Measurements from ENCODE around the gene FADD.
"Not testable (repeated sequence)": the region's sequence is repeated elsewhere in the genome, so short reads cannot be mapped to it uniquely, and the experiment has no call there.

The FADD gene

GRCh38 chr11:70212227-70212811 is 9.2 kb downstream of the FADD start:
- Histone ChIP-seq H3K4me3 (ENCODE audit: low read depth in 1 of 2, low read length in 1 of 2) (no peak overlapping the region), H3K27ac (peak overlapping the region; percentile 29), H3K9me3 (no peaks in the 10 kb centered on the region), H3K4me1 (ENCODE audit: control insufficient read depth in 1 of 2, insufficient read depth in 1 of 2, low read depth in 1 of 2, low read length in 1 of 2) (peaks cover 7 to 8% of the 10 kb centered on the region in 2 experiments), H3K36me3 (peaks cover 32% of the 10 kb centered on the region), H3K27me3 (no peaks in the 10 kb centered on the region)
- no peak for TF ChIP-seq CTCF (IDR thresholded peaks at IDR 0.05)

- not testable (repeated sequence) for H3K9me3 ChIP-seq; H3K36me3 ChIP-seq; H3K27ac ChIP-seq; H3K4me3 ChIP-seq (ENCODE audit: low read depth in 1 of 2, low read length in 1 of 2); H3K27me3 ChIP-seq
- peaks cover 38 to 39% of the 10 kb centered on the region in 2 experiments for H3K4me1 ChIP-seq (ENCODE audit: control insufficient read depth in 1 of 2, insufficient read depth in 1 of 2, low read depth in 1 of 2, low read length in 1 of 2)
Observed at GRCh38 chr11:70217388-70217787, 14.3 kb downstream of the FADD start.

GRCh38 chr11:70218076-70218475 is 15.0 kb downstream of the FADD start:
- not testable (repeated sequence) for H3K36me3 ChIP-seq; H3K27me3 ChIP-seq; H3K27ac ChIP-seq; H3K9me3 ChIP-seq; H3K4me3 ChIP-seq (ENCODE audit: low read depth in 1 of 2, low read length in 1 of 2)
- H3K4me1 ChIP-seq (ENCODE audit: control insufficient read depth in 1 of 2, insufficient read depth in 1 of 2, low read depth in 1 of 2, low read length in 1 of 2) = peaks cover 41 to 45% of the 10 kb centered on the region in 2 experiments

GRCh38 chr11:70220136-70220535 is 17.0 kb downstream of the FADD start:
- Histone ChIP-seq H3K36me3 (no peaks in the 10 kb centered on the region), H3K4me1 (ENCODE audit: control insufficient read depth in 1 of 2, insufficient read depth in 1 of 2, low read depth in 1 of 2, low read length in 1 of 2) (peaks cover 42 to 46% of the 10 kb centered on the region in 2 experiments), H3K27me3 (no peaks in the 10 kb centered on the region), H3K27ac (peak overlapping the region; percentile 90), H3K9me3 (no peaks in the 10 kb centered on the region), H3K4me3 (ENCODE audit: low read depth in 1 of 2, low read length in 1 of 2) (peak overlapping the region; percentile 28 to 33)
- TF ChIP-seq CTCF (IDR thresholded peaks at IDR 0.05) = no peak

GRCh38 chr11:70220920-70221319 is 17.8 kb downstream of the FADD start:
- Histone ChIP-seq H3K27ac (peak overlapping the region; percentile 90), H3K4me3 (ENCODE audit: low read depth in 1 of 2, low read length in 1 of 2) (peak overlapping the region; percentile 28 to 33), H3K27me3 (no peaks in the 10 kb centered on the region), H3K9me3 (no peaks in the 10 kb centered on the region), H3K36me3 (no peaks in the 10 kb centered on the region), H3K4me1 (ENCODE audit: control insufficient read depth in 1 of 2, insufficient read depth in 1 of 2, low read depth in 1 of 2, low read length in 1 of 2) (peaks cover 42 to 46% of the 10 kb centered on the region in 2 experiments)
- TF ChIP-seq CTCF (IDR thresholded peaks at IDR 0.05) = no peak

- no peaks in the 10 kb centered on the region for H3K36me3 ChIP-seq
- no peaks in the 10 kb centered on the region for H3K27me3 ChIP-seq
- H3K4me3 ChIP-seq (ENCODE audit: low read depth in 1 of 2, low read length in 1 of 2) = no peak overlapping the region
- H3K4me1 ChIP-seq (ENCODE audit: control insufficient read depth in 1 of 2, insufficient read depth in 1 of 2, low read depth in 1 of 2, low read length in 1 of 2) = peaks cover 45 to 47% of the 10 kb centered on the region in 2 experiments
- no peaks in the 10 kb centered on the region for H3K9me3 ChIP-seq
- no peak overlapping the region for H3K27ac ChIP-seq
- TF ChIP-seq CTCF (IDR thresholded peaks at IDR 0.05) = no peak
Observed at GRCh38 chr11:70225681-70226177, 22.6 kb downstream of the FADD start.

Data from neutrophil (primary cell).